NCI-H345 treated with DMSO at 0.1 percent for 48 hours (cell line): ENCODE data around the gene DRD4.

Experiments
- DNase-seq: peaks from one replicate; lab custom pipeline; 2025; ENCODE audit not compliant: unreplicated experiment; lab: John Stamatoyannopoulos, UW

Gene DRD4

DNA sequence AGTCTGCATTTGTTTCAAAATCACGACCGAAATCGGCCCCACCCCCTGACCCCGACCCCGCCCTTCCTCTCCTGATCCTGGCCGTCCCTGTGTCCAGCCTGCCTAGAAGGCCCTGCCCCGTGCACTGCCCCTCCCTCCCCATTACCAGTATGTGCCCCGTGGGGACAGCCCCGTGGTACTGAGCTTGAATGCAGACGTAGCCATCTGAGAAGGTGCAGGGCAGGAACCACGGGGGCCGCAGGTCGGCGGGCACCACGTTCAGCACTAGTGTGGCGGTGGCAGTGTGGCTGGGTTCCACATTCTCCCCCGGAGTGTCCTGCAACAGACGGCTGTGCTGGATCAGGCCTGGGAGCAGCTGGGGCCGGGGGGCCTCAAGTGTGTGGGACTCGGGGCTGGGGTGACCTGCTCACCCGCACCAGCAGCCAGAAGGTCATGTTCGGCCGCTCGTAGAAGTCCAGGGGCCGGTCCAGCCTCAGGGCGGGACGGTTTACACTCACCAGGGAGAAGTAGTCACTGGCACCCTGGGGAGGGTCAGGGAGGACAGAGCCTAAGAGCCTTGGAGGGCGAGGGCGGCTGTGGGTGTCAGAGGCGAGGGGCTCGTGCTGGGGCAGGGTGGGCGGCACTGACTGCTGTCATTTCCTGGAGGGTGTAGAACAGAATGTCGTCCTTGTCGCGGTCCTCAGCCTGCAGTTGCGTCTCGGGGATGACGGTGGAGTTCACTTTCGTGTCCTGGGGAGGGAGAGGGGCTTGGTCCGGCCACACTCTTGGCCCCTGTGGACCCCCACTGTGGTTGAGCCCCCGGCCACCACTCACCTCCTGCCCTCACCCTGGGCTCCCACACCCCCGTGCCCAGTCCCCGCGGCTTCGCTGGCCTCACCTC lies 15.9 kb upstream of the DRD4 start:
- DNase-seq = no peak

DNA sequence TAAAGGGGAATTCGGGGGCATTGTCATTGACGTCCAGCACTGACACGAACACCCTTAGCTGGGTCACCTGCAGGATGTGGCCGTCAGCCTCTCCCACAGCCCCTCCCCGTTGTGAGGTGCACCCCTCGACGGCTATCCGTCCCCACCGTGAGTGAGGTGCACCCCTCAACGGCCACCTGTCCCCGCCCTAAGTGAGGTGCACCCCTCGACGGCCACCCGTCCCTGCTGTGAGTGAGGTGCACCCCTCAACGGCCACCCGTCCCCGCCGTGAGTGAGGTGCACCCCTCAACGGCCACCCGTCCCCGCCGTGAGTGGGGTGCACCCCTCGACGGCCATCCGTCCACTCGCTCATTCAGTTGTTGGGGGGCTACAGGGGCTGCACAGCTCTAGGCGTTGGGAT lies 15.2 kb upstream of the DRD4 start:
- DNase-seq = no peak

DNA sequence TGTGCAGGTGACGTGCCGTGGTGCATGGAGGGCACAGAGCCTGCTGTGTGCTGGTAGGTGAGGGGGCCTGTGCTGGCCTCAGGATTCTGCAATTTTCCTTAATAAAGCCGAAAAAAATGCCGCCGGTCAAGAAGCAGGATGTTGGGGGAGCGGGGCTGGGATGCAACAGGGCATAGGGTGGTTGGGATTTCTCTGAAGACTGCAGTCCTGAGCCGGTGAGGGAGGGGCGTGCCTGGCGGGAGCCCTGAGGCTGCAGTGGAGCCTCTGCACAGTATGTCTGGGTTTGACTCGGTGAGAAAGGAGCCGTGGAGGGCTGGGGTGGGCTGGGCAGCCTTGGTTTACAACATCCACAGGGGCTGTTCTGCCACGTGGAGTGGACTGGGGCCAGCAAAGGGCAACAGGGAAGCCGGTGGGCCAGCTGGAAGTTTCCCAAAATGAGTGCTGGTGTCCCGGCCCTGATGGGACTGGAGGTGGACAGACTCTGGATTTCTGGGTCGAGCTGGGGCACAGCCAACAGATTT lies 13.7 kb upstream of the DRD4 start:
- no peak for DNase-seq

DNA sequence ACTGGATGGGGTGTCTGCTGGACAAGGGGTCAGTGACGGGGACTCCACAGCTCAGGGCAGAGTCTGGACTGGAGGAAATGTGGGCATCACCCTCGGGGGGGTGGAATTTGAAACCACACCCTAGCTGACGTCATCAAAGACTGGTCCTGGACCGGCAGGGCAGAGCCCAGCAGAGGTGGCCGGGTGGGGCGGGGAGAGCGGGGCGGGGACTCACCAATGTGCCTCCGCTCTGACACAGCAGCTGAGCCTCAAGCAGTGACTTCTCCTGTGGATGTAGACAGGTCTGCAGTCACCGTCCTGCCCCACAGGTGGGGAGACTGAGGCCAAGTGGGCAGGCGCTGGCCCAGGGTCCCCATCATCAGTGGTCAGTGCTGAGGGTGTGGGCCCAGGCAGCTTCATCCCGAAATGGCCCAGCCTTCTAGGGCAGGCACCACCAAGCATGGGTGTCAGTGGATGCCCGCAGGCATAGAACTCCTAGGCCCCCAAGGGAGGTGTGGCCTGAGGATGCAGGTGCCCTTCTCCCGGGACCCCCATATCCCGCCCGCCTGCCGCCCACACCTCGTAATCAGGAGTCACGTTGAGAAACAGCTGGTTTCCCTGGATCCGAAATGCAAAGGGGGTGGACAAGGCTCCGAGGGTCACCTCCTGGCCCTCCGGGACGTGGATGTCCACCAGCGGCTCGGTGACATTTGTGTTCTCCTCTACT lies 12.9 kb upstream of the DRD4 start:
- DNase-seq = no peak

DNA sequence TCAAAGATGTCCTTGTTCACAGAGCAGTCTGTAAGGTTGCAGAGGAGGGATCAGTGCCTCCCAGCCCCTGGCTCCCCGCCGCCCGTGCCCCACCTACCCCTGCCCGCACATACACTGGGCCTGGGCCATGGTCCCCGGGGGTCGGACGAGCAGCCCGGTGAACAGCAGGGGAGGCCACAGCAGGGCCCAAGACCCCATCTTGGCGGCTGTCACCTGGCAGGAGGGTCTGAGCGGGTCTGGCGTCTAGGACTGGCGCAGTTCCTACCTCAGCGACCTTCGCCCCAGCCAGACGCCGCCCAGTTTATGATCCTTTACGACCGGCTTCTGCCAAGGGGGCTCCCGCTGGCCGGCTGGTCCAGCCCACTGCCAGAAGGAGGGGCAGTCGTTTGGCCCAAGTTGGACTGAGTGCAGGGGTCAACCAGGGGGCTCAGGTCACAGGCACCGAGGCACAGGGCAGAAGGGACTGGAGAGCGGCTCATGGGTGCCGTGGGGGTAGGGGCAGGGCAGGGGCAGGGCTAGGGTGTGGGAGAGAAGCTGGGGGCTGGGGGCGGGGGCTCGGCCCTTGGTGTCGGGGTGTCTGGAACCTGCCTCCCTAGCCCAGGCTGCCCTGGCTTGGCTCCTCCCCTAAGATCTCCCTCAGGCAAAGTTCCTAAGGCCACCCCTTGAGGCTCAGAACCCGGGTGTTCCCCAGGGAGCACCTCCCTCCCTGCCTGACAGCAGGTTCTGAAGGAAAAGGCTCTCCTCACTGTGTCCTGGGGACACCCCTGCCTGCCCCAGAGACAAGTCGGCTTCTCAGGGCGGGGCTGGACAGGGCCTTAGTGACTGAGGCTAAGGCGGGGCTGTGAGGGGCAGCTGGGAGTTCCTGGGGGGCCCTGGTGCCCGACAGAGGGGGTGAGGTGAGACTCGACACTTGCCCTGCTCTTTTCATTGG lies 12.1 kb upstream of the DRD4 start, which contains the start of gene CDHR5:
Gene CDHR5 (minus strand): TSS at position 251 of the 931 bp plus-strand sequence. CDS start 53 bp downstream, at position 198.
- DNase-seq = no peak

DNA sequence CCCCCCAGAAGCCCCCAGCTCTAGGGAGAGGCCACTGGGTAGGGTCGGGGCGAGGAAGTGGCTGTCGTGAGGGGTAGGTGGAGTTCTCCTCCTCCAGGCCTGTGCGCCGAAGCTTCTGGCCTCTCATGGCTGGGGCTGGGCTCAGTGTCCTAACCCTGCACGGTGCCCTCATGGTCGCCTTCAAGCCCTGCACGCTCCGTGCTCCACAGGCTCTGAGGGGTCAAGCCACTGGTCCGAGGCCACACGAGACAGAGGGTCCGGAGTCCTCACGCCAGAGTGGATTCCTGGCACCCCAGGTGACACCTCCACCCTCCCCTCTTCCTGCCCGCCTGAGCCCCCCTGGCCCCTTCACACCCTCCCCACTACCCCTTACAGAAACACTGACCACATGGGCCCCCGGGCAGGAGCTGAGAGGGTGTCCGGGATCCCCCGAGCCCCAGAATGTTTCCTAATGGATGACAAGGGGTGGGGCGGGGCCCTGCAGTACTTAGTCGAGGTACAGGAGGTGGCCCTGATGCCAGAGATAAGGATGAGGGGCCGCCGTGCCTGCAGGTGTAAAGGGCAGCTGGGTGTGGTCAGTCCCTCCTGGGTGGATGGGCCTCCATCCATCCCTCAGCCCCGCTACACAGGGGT lies 11.3 kb upstream of the DRD4 start:
- no peak for DNase-seq

DNA sequence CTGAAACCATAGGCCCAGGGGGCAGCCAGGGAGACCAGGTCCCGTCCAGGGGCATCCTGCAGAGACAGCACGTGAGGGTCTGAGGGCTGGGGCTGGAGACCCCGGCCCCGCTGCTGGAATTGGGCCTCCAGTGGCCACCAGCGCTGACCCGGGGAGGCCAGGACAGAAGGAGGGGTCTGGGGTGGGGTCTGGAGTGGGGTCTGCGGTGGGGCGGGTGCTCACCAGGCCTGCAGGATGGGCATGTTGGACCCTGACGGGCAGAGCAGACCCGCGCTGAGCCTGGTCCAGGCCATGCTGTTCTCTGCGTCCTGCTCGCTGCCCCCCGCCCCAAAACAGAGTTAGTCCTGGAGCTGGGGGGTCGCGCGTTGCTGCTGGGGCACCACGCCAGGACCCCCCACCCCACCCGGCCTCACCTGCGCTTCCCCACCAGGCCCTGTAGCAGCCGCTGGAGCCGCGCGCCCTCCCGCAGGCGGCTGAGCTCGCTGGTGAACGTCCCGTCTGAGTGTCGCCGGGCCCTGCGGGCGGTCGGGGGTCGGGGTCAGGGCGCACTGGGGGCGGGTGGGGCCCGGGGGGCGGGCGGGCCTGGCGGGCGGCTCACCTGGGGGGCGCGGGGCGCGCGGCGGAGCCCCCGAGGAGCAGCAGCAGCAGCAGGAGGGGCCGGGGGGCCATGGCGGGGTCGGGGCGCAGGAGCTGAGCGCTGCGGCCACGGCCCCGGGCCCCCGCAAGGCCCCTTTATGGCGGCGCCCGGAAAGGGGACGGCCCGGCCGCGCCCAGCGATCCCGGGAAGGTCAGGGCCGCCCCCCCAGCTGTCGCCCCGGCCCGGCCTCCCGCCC lies 10.4 kb upstream of the DRD4 start, which contains the start of gene SCT:
Gene SCT (minus strand): TSS at position 707 of the 833 bp plus-strand sequence. CDS start 38 bp downstream, at position 669.
- no peak for DNase-seq

DNA sequence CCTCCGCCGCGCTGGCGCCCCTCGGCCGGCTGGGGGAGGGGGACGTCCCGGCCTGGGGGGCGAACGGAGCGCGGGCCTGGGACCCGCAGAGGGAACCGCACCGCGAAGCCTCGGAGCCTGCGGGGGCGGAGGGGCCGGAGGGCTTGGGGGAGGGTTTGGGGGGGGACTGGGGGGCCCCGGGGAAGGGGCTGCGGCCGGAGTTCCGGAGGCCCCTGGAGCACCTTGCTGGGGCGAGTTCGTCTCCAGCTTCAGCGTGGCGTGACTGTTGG lies 9.8 kb upstream of the DRD4 start:
- no peak for DNase-seq

DNA sequence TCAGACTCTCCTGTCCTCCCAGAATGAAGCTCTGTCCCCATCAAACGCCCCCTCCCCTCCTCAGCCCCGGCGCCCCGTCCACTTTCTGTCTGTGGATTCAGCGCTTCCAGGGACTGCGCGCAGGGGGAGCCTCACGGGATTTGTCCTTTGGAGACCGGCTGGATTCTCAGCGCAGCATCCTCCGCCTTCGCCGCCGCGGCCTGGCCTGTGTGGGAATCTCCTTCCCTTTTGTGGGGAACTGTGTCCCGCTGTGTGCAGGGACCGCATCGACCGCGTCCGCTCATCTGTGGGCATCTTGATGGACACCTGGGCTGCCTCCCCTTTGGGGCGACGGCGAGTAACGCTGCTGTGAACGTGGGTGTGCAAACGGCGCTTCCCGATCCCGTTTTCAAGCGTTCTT lies 9.0 kb upstream of the DRD4 start:
- no peak for DNase-seq

DNA sequence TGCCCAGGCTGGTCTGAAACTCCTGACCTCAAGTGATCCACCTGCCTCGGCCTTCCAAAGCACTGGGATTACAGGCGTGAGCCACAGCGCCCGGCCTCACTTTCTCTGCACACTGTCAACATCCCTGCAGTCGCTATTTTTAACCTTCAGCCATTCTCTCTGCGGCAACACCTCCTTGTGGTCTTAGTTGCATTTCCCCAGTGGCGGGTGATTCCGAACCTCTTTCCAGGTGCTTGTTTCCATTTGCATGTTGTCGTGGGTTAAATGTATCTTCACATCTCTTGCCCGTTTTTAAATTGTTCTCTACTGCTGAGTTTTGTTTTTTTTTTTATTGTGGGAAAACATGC lies 7.9 kb upstream of the DRD4 start:
- no peak for DNase-seq

DNA sequence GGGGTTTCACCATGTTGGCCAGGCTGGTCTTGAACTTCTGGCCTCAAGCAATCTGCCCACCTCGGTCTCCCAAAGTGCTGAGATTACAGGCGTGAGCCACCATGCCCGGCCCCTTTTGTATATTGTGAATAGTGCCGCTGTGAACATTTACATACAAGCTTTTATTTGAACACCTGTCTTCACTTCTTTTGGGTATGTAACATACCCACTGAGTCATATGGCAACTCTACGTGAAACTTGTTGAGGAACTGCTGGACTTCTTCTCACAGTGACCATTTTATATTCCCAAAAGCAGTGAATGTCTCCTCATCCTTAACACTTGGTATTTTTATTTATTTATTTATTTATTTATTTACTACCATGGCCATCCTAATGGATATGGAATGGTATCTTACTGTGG lies 6.2 kb upstream of the DRD4 start:
- no peak for DNase-seq

DNA sequence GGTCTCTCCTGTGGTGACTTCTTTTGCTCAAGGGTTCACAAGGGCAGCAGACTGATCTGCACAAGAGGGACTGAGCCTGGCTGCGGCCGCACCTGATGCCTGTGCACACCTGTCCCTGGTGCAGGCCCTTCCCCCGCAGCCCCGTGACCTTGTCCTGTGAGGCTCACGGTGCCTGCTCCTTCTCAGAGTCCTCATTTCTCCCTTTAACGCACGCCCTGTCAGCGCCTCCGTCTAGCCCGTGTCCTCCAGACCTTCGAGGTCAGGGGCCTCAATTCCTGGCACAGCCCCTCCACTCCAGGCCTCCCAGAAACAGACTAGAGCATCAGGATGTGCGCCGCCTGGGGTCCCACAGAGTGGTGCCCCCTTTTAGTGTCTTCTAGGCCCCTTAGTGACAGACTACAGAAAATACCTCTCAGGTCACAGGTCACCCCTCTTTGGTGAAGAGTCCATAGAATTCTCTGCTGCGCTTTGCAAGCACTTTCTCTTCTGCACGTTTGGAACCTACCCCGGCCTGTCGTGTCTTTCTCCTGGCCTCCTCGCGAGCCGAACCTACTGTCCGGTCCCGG lies 1.0 kb upstream of the DRD4 start:
- no peak for DNase-seq

DNA sequence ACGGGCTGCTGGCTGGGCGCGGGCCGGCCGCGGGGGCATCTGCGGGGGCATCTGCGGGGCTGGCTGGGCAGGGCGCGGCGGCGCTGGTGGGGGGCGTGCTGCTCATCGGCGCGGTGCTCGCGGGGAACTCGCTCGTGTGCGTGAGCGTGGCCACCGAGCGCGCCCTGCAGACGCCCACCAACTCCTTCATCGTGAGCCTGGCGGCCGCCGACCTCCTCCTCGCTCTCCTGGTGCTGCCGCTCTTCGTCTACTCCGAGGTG lies 194 bp downstream of the DRD4 start:
- no peak for DNase-seq

DNA sequence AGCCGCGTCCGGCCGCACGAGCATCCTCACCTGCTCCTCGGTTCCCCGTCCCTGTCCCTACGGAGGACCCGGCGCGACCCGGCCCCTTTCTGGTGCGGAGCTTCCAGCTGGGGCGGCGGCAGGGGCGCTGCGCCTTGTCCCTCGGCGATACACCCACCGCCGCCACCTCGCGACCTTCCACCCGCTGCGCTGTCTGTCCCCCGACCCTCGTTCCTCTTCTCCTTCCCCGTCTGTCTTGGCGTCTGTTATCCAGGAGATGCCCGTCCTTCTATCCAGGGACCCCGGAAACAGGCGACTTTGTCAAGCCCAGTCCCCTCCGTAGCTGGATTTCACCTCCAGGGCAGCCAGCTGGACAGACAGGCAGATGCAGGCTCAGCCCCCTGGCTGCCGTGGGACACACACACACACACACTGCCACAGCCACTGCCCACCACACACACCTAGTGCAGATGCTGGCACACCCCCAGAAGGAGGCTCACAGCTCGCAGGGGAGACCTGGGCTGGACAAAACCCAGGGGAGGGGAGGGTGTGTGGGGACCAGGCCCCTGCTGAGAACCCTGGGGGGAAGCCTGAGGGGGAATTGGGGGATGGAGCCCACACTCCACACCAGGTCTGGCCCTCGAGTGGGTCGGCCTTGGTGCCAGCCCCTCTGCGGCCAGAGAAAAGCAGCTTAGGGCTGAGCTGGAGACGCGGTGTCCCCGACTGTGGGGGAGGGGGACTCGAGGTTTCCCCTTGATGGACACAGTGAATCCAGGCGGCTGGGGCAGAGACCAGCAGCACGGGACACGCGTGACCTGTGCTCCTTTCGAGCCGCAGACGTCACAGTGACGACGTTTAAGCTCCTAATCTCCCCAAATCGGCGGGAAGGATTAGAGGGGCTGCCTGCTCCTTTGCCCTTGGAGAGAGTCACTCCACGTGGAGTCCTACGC lies 788 bp downstream of the DRD4 start:
- no peak for DNase-seq

DNA sequence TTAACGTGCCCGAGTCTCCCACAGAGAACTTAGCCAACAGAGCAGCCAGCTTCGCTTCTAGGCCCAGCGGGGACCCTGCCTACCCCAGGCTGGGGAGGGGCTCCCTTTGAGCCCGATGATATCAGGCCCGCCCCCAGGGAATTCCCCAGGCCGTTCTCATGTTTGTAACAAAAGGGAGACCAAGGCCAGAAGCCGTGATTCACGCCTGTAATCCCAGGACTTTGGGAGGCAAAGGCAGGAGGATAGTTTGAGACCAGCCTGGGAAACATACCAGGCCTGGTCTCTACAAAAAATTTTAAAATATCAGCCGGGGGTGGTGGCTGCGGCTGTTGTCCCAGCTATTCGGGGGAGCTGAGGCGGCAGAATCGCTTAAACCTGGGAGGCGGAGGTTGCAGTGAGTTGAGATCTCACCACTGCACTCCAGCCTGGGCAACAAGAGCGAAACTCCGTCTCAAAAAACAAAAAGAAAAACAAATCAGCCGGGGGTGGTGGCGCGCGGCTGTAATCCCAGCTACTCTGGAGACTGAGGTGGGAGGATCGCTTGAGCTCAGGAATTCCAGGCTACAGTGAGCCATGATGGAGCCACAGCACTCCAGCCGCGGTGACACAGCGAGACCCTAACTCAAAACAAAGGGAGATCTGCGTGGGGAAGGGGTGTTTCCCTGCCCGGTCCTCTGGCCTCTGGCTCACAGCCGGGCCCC lies 1.7 kb downstream of the DRD4 start:
- no peak for DNase-seq

DNA sequence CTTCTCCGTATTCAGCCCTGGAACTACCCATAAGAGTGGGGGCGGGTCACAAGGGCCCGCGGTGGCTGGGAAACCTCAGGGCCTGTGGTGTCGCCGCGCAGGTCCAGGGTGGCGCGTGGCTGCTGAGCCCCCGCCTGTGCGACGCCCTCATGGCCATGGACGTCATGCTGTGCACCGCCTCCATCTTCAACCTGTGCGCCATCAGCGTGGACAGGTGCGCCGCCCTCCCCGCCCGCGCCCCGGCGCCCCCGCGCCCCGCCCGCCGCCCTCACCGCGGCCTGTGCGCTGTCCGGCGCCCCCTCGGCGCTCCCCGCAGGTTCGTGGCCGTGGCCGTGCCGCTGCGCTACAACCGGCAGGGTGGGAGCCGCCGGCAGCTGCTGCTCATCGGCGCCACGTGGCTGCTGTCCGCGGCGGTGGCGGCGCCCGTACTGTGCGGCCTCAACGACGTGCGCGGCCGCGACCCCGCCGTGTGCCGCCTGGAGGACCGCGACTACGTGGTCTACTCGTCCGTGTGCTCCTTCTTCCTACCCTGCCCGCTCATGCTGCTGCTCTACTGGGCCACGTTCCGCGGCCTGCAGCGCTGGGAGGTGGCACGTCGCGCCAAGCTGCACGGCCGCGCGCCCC lies 2.4 kb downstream of the DRD4 start:
- no peak for DNase-seq

DNA sequence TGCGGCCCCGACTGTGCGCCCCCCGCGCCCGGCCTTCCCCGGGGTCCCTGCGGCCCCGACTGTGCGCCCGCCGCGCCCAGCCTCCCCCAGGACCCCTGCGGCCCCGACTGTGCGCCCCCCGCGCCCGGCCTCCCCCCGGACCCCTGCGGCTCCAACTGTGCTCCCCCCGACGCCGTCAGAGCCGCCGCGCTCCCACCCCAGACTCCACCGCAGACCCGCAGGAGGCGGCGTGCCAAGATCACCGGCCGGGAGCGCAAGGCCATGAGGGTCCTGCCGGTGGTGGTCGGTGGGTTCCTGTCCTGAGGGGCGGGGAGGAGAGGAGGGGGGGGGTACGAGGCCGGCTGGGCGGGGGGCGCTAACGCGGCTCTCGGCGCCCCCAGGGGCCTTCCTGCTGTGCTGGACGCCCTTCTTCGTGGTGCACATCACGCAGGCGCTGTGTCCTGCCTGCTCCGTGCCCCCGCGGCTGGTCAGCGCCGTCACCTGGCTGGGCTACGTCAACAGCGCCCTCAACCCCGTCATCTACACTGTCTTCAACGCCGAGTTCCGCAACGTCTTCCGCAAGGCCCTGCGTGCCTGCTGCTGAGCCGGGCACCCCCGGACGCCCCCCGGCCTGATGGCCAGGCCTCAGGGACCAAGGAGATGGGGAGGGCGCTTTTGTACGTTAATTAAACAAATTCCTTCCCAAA lies 3.1 kb downstream of the DRD4 start:
- no peak for DNase-seq
